GM12891 (cell line): ENCODE data around the gene IGLL5.

Source experiments
- POLR2A ChIP-seq: IDR thresholded peaks from 2 replicates; pipeline ENCODE4 v1.6.1; 2011; ENCODE audit warnings: low read depth, low read length, control low read depth
- POLR2AphosphoS5 ChIP-seq: IDR thresholded peaks from 2 replicates; pipeline ENCODE4 v1.6.1; 2011; ENCODE audit warnings: low read depth, low read length, control low read depth
- TAF1 ChIP-seq: IDR thresholded peaks from 2 replicates; pipeline ENCODE4 v1.6.1; 2011; ENCODE audit warnings: low read depth, low read length, control low read depth

- no peak for TF ChIP-seq POLR2A
- no peak for TF ChIP-seq POLR2AphosphoS5
- no peak for TF ChIP-seq TAF1
These were observed 33.9 kb upstream of the IGLL5 start for GRCh38 chr22:22853713-22854112.
